HepG2 (cell line): ENCODE measurements around the gene SLC22A31. TPM values are rescaled to one million over a fixed set of nuclear protein-coding genes. Genes with fewer than 3 reads are reported as not detected.

Experiments
- BHLHE40 ChIP-seq: IDR thresholded peaks from 2 replicates; pipeline ENCODE4 v1.6.1; 2011; ENCODE audit warnings: low read length, improper control_type of control experiment
- BRD4 ChIP-seq: sonication (generic); formaldehyde crosslinking; IDR thresholded peaks from 2 replicates; pipeline ENCODE4 v1.4.0; 2020; ENCODE audit warnings: missing genetic modification reagents
- CENPT ChIP-seq: sonication (generic); formaldehyde crosslinking; IDR thresholded peaks from 2 replicates; pipeline ENCODE4 v1.8.0; 2022; ENCODE audit warnings: low read depth, mild to moderate bottlenecking, moderate library complexity, missing genetic modification reagents
- FOXO1 ChIP-seq: sonication (generic); formaldehyde crosslinking; IDR thresholded peaks from 2 replicates; pipeline ENCODE4 v1.4.0; 2020; ENCODE audit warnings: missing genetic modification reagents
- HES4 ChIP-seq: sonication (generic); formaldehyde crosslinking; IDR thresholded peaks from 2 replicates; pipeline ENCODE4 v1.9.0; 2021; ENCODE audit warnings: mild to moderate bottlenecking, missing genetic modification reagents, borderline replicate concordance
- HMG20B ChIP-seq: conservative IDR thresholded peaks from 2 replicates; pipeline ENCODE4 v1.6.1; 2016; ENCODE audit warnings: missing genetic modification reagents, missing compliant biosample characterization
- JUND ChIP-seq: sonication (generic); formaldehyde crosslinking; IDR thresholded peaks from 2 replicates; pipeline ENCODE4 v1.8.0; 2022; ENCODE audit warnings: mild to moderate bottlenecking, missing genetic modification reagents
- MATR3 ChIP-seq: sonication (generic); formaldehyde crosslinking; IDR thresholded peaks from 2 replicates; pipeline ENCODE4 v1.4.0; 2020; ENCODE audit warnings: missing genetic modification reagents
- MED8 ChIP-seq: sonication (generic); formaldehyde crosslinking; IDR thresholded peaks from 2 replicates; pipeline ENCODE4 v1.8.1; 2023; ENCODE audit warnings: mild to moderate bottlenecking, missing genetic modification reagents; ENCODE audit not compliant: insufficient replicate concordance
- NR2F1 ChIP-seq, 2 experiments: fragments of 450-650 bp in 1 of 2; formaldehyde crosslinking in 1 of 2; IDR thresholded peaks; 2 replicates each; pipeline versions ENCODE4 v1.5.0 to v1.6.1; 2016 to 2020; ENCODE audit warnings: mild to moderate bottlenecking in 1 of 2, missing compliant biosample characterization in 1 of 2, missing genetic modification reagents in 1 of 2, moderate library complexity in 1 of 2
- PHB2 ChIP-seq: fragments of 450-650 bp; IDR thresholded peaks from 2 replicates; pipeline ENCODE4 v1.6.1; 2018; ENCODE audit not compliant: partially characterized antibody
- SMARCE1 ChIP-seq: fragments of 450-650 bp; IDR thresholded peaks from 2 replicates; pipeline ENCODE4 v1.6.1; 2017; ENCODE audit warnings: borderline replicate concordance
- SP1 ChIP-seq, 2 experiments: fragments of 450-650 bp in 1 of 2; sonication (generic) in 1 of 2; formaldehyde crosslinking in 1 of 2; IDR thresholded peaks; 2 replicates each; pipeline versions ENCODE4 v1.4.0 to v1.6.1; 2016 to 2020; ENCODE audit warnings: missing genetic modification reagents in 1 of 2
- SRY ChIP-seq: sonication (generic); formaldehyde crosslinking; IDR thresholded peaks from 2 replicates; pipeline ENCODE4 v1.8.0; 2022; ENCODE audit warnings: mild to moderate bottlenecking, missing genetic modification reagents
- STAG1 ChIP-seq: sonication (generic); formaldehyde crosslinking; IDR thresholded peaks from 2 replicates; pipeline ENCODE4 v1.4.0; 2020; ENCODE audit warnings: missing genetic modification reagents
- TBP ChIP-seq: sonication (generic); formaldehyde crosslinking; IDR thresholded peaks from 2 replicates; pipeline ENCODE4 v1.5.0; 2020; ENCODE audit warnings: missing genetic modification reagents
- ZFP90 ChIP-seq: sonication (generic); formaldehyde crosslinking; IDR thresholded peaks from 2 replicates; pipeline ENCODE4 v1.8.0; 2022; ENCODE audit warnings: missing genetic modification reagents, mild to moderate bottlenecking, inconsistent platforms, borderline replicate concordance
- ZNF335 ChIP-seq: sonication (generic); formaldehyde crosslinking; IDR thresholded peaks from 2 replicates; pipeline ENCODE4 v1.4.0; 2020; ENCODE audit warnings: missing genetic modification reagents
- ZNF550 ChIP-seq: sonication (generic); formaldehyde crosslinking; IDR thresholded peaks from 2 replicates; pipeline ENCODE4 v1.4.0; 2020; ENCODE audit warnings: mild to moderate bottlenecking, missing genetic modification reagents, borderline replicate concordance
- ZNF552 ChIP-seq: sonication (generic); formaldehyde crosslinking; IDR thresholded peaks from 2 replicates; pipeline ENCODE4 v1.9.0; 2022; ENCODE audit warnings: missing genetic modification reagents, mild to moderate bottlenecking, borderline replicate concordance
- ZNF557 ChIP-seq: sonication (generic); formaldehyde crosslinking; IDR thresholded peaks from 2 replicates; pipeline ENCODE4 v1.4.0; 2020; ENCODE audit warnings: missing genetic modification reagents
- ZNF562 ChIP-seq: sonication (generic); formaldehyde crosslinking; IDR thresholded peaks from 2 replicates; pipeline ENCODE4 v1.8.0; 2022; ENCODE audit warnings: missing genetic modification reagents, borderline replicate concordance
- polyA plus RNA-seq, 8 experiments: library from polyadenylated mRNA; depleted of rRNA in 3 of 8; stranded (reverse) in 7 of 8; unstranded in 1 of 8; fragments of >200 nt; fragmentation: Illumina TruSeq in 4 of 8; extraction: Trizol in 4 of 8; gene quantifications; 2 replicates each; pipeline versions ENCODE4 v1.2.1 to v1.2.3, GENCODE V29; 2011 to 2016; ENCODE audit warnings: low read depth in 4 of 8, missing spikeins in 1 of 8, mixed read lengths in 1 of 8; ENCODE audit not compliant: insufficient read depth in 1 of 8
- total RNA-seq, 5 experiments: library from RNA; depleted of rRNA; stranded (reverse); fragments of >200 nt; fragmentation: Illumina TruSeq; extraction: Trizol; gene quantifications; 2 replicates each; pipeline ENCODE4 v1.2.3, GENCODE V29; 2016; ENCODE audit warnings: low read depth in 1 of 5
- TF ChIP-seq, protein P1 (sequence below), 2 experiments: IDR thresholded peaks; 2 replicates each; pipeline ENCODE4 v1.6.1; 2011 to 2012; ENCODE audit warnings: low read length in 2 of 2, borderline replicate concordance in 1 of 2, low read depth in 1 of 2, mild to moderate bottlenecking in 1 of 2, moderate library complexity in 1 of 2
- TF ChIP-seq, protein P2 (sequence below): sonication (generic); formaldehyde crosslinking; IDR thresholded peaks from 2 replicates; pipeline ENCODE4 v1.8.0; 2022; ENCODE audit warnings: mild to moderate bottlenecking, missing genetic modification reagents, borderline replicate concordance

SLC22A31 gene
- total and polyA plus RNA-seq, 2 of the 13 experiments (the other 11 are each of a cell fraction or from before 2014, with no cell fraction given) = 67.3 to 83.3 TPM

DNA sequence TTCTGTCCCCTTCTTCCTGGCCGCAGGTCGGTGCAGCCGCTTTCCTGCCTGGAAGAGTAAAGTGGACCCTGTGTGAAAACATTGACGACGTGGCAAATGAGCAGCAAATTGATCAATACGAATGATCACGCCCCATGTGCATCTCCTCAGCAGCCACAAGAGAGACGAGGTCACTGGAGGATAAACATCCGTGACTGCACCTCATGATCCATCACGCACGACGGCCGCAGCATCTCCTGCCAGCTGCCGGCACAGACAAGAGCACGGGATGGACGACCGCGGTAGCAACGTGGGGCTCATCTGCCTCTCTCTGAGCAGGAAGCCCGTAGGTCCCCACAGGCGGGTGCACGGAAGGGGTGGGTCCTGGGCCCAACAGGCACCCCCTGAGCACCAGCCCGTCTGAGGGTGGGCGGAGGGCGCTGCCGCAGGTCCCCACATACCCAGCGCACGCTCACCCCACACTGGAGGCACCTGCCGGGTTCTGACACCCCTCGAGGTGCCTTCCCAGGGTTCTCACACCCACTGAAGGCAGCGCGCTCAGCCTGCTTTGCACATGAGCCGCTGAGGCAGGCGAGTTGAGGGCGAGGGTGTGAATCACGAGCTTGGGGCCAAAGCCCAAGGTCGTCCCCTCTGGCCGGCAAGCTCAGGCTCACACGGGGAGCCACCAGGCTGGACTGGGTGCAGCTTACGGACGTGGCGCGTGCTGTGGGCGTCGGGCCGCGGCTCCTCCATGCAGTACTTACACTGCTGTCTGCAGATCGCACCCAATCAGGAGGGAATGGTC, 41.1 kb downstream of the SLC22A31 start (continued):
- TF ChIP-seq, protein P1, sequence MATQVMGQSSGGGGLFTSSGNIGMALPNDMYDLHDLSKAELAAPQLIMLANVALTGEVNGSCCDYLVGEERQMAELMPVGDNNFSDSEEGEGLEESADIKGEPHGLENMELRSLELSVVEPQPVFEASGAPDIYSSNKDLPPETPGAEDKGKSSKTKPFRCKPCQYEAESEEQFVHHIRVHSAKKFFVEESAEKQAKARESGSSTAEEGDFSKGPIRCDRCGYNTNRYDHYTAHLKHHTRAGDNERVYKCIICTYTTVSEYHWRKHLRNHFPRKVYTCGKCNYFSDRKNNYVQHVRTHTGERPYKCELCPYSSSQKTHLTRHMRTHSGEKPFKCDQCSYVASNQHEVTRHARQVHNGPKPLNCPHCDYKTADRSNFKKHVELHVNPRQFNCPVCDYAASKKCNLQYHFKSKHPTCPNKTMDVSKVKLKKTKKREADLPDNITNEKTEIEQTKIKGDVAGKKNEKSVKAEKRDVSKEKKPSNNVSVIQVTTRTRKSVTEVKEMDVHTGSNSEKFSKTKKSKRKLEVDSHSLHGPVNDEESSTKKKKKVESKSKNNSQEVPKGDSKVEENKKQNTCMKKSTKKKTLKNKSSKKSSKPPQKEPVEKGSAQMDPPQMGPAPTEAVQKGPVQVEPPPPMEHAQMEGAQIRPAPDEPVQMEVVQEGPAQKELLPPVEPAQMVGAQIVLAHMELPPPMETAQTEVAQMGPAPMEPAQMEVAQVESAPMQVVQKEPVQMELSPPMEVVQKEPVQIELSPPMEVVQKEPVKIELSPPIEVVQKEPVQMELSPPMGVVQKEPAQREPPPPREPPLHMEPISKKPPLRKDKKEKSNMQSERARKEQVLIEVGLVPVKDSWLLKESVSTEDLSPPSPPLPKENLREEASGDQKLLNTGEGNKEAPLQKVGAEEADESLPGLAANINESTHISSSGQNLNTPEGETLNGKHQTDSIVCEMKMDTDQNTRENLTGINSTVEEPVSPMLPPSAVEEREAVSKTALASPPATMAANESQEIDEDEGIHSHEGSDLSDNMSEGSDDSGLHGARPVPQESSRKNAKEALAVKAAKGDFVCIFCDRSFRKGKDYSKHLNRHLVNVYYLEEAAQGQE (IDR thresholded peaks at IDR 0.05; ENCODE audit: borderline replicate concordance in 1 of 2, low read depth in 1 of 2, low read length in 2 of 2) = no peak
- TF ChIP-seq HES4 (CRISPR knock-in tag) (peak; percentile 97), NR2F1 (CRISPR knock-in tag; IDR thresholded peaks at IDR 0.05) (peak in 1 of 2 experiments; percentile 62; a peak in 1 of 4 replicates), FOXO1 (CRISPR knock-in tag) (peak; percentile 45; the same call in 1 of the 2 replicates), ZFP90 (CRISPR knock-in tag) (no peak), STAG1 (CRISPR knock-in tag) (peak; percentile 23; the same call in 1 of the 2 replicates), CENPT (CRISPR knock-in tag) (peak; percentile 96), SP1 (IDR thresholded peaks at IDR 0.05) (no peak), SP1 (CRISPR knock-in tag; IDR thresholded peaks at IDR 0.05) (0 out of 2 replicates have a peak, but pooled peaks have one; percentile 2), ZNF335 (CRISPR knock-in tag) (peak; percentile 68; the same call in 1 of the 2 replicates), HMG20B (CRISPR knock-in tag) (no peak), BRD4 (peak; percentile 23; the same call in 1 of the 2 replicates), PHB2 (no peak), MATR3 (CRISPR knock-in tag) (no peak), ZNF550 (CRISPR knock-in tag) (no peak), SRY (peak; percentile 97; the same call in 1 of the 2 replicates), BHLHE40 (peak; percentile 89), SMARCE1 (no peak), ZNF557 (CRISPR knock-in tag) (no peak), MED8 (CRISPR knock-in tag) (no peak), JUND (CRISPR knock-in tag) (peak; percentile 63; the same call in 1 of the 2 replicates), TBP (no peak), ZNF552 (peak; percentile 98), ZNF562 (CRISPR knock-in tag) (no peak)
- TF ChIP-seq, protein P2, sequence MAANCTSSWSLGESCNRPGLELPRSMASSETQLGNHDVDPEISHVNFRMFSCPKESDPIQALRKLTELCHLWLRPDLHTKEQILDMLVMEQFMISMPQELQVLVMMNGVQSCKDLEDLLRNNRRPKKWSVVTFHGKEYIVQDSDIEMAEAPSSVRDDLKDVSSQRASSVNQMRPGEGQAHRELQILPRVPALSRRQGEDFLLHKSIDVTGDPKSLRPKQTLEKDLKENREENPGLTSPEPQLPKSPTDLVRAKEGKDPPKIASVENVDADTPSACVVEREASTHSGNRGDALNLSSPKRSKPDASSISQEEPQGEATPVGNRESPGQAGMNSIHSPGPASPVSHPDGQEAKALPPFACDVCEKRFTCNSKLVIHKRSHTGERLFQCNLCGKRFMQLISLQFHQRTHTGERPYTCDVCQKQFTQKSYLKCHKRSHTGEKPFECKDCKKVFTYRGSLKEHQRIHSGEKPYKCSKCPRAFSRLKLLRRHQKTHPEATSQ (CRISPR knock-in tag) = no peak
